ENCODE results near the gene CR1L. TPM values are rescaled to one million over a fixed set of nuclear protein-coding genes. Genes with fewer than 3 reads are reported as not detected.

Gene CR1L
- total and polyA plus RNA-seq, 2 of the 8 experiments (the other 6 are each of a cell fraction or from before 2014, with no cell fraction given), result 0.39 TPM; not detected in 1

- no peak for TF ChIP-seq KDM1A (IDR thresholded peaks at IDR 0.05; ENCODE audit: borderline replicate concordance, low read length)
- no peak for TF ChIP-seq ZNF274 (IDR thresholded peaks at IDR 0.05; ENCODE audit: borderline replicate concordance, extremely low read depth, low read length)
- no peak for TF ChIP-seq TAF1 (IDR thresholded peaks at IDR 0.05; ENCODE audit: low read depth, low read length)
- TF ChIP-seq CREB1 (IDR thresholded peaks at IDR 0.05), result no peak
- no peak for TF ChIP-seq HDAC6 (IDR thresholded peaks at IDR 0.05; ENCODE audit: low read depth, low read length)
- no peak for TF ChIP-seq TBP (IDR thresholded peaks at IDR 0.05; ENCODE audit: low read depth, low read length)
- TF ChIP-seq TAF7 (optimal IDR thresholded peaks at IDR 0.05; ENCODE audit: borderline replicate concordance, low read depth, low read length), result no peak
Measured at GRCh38 chr1:207649865-207650580, 5.1 kb downstream of the CR1L start (continued).
